Fibroblast of villous mesenchyme (primary cell): ENCODE measurements around the gene ASB15. TPM values are rescaled to one million over a fixed set of nuclear protein-coding genes. Genes with fewer than 3 reads are reported as not detected.

ENCODE experiments used
- DNase-seq: peaks from one replicate; pipeline ENCODE4 v3.0.0-alpha.2; 2010; ENCODE audit warnings: low read depth
- H3K4me3 ChIP-seq: 2 replicates; pipeline ENCODE4 v1.5.1; 2011; ENCODE audit warnings: low read depth, mild to moderate bottlenecking, low read length
- total RNA-seq: library from RNA; depleted of rRNA; stranded (reverse); fragments of >200 nt; gene quantifications from 2 replicates; pipeline ENCODE4 v1.2.3, GENCODE V29; 2012
- TF ChIP-seq, protein P1 (sequence below): IDR thresholded peaks from 2 replicates; pipeline ENCODE4 v1.5.1; 2012; ENCODE audit warnings: low read depth, mild to moderate bottlenecking, low read length; ENCODE audit not compliant: insufficient read depth

Gene ASB15
- total RNA-seq, 1 donor = not detected

GRCh38 chr7:123666492-123666891 is 64.9 kb downstream of the ASB15 start:
- TF ChIP-seq, protein P1, sequence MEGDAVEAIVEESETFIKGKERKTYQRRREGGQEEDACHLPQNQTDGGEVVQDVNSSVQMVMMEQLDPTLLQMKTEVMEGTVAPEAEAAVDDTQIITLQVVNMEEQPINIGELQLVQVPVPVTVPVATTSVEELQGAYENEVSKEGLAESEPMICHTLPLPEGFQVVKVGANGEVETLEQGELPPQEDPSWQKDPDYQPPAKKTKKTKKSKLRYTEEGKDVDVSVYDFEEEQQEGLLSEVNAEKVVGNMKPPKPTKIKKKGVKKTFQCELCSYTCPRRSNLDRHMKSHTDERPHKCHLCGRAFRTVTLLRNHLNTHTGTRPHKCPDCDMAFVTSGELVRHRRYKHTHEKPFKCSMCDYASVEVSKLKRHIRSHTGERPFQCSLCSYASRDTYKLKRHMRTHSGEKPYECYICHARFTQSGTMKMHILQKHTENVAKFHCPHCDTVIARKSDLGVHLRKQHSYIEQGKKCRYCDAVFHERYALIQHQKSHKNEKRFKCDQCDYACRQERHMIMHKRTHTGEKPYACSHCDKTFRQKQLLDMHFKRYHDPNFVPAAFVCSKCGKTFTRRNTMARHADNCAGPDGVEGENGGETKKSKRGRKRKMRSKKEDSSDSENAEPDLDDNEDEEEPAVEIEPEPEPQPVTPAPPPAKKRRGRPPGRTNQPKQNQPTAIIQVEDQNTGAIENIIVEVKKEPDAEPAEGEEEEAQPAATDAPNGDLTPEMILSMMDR = no peak
- no peak overlapping the region for H3K4me3 ChIP-seq
- DNase-seq = no peak

- no peak overlapping the region for H3K4me3 ChIP-seq
- DNase-seq = no peak
- TF ChIP-seq, protein P1 = no peak
These were observed 67.9 kb downstream of the ASB15 start for GRCh38 chr7:123669485-123669884.

GRCh38 chr7:123673137-123673732 is 71.6 kb downstream of the ASB15 start:
- DNase-seq = no peak
- H3K4me3 ChIP-seq = no peak overlapping the region
- TF ChIP-seq, protein P1 = no peak

DNA sequence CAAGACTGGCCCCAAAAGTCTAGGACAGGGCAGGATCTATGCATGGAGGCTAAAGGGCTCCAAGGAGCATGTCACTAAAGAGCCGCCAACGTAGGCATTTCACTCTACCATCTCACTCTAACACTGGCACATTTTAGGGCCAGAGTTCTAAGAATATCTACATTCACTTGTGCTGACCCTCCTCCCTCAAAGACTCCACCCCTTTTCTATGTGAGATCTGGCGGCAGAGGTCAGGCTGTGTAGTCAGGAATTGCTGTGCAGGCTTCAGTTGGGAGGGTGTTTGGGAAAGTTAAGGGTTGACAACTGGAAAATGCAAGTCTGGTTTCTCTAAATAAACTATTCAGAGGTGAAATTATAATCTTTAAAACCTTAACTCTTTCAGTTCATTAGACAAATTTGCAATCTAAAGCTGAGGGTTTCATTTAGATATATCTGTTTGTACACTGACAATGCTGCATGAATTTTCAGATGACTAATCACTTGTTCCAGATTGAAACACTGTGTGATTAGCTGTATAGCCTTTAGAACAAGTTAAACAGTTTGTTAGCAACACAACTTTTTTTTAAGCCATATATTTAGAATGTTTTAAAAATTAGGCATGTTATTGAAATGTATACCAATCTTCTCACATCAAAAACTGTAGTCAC is 72.3 kb downstream of the ASB15 start:
- no peak for DNase-seq
- no peak overlapping the region for H3K4me3 ChIP-seq
- TF ChIP-seq, protein P1 = no peak

DNA sequence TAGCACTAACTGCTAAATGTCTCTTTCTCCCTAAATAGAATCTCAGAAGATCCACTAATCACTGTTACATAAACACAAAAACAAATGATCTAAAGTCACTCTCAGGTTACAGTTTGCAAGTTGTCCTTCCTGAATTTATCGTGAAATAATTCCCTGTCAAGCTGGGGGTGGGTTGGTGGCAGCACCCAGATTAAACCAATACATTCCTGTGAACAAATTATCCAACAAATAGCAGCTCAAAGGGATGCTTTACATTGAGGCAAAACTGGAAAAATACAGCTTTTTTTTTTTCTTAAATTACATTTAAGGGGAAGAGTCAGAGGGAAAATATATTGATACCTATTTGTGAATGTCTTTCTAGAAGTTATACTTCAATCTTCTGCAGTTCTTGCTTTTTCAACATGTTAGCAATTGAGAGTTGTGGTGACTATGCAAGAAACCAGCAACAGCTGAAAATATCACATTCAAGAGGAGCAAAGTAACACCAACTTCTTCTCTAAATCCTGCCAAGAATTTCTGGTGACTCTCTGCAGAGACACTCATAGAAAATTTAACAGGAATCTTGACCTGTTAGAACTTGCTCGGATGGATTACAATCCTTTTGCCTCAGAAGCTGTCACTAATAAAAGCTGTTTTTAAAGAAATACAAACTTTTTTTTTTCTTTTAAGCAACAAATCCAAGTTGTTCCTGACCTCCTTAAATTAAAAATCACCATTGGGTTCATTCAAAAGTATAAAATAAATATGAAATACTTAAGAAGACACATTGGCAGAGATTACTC is 73.0 kb downstream of the ASB15 start:
- peak; percentile 8 for DNase-seq
- TF ChIP-seq, protein P1 = no peak
- H3K4me3 ChIP-seq = no peak overlapping the region

GRCh38 chr7:123675181-123675473 is 73.5 kb downstream of the ASB15 start:
- peak; percentile 43 for DNase-seq

More at GRCh38 chr7:123675181-123675473, 73.5 kb downstream of the ASB15 start:
- TF ChIP-seq, protein P1 = no peak
- H3K4me3 ChIP-seq = no peak overlapping the region
